IMR-90 (cell line): ENCODE data around the gene MMP2. TPM values are rescaled to one million over a fixed set of nuclear protein-coding genes. Genes with fewer than 3 reads are reported as not detected.

Experiments used
- ATAC-seq: fragments of 200-7000 bp; cut with Tn5 transposase; 2 replicates; pipeline ENCODE4 v1.9.1; 2020; ENCODE audit warnings: low read depth, mild to moderate bottlenecking, moderate library complexity
- BruUV-seq: library from RNA; stranded (reverse); fragments of 400-500 nt; replicated peaks from 2 replicates; lab custom pipeline; 2021; lab: Mats Ljungman, UMichigan
- CTCF ChIA-PET: fragments of 300-600 bp; formaldehyde crosslinking; extraction: SDS; loops from one replicate; lab custom pipeline; 2021; ENCODE audit warnings: antibody characterized with exemption; lab: Yijun Ruan, JAX
- POLR2A ChIA-PET: fragments of 300-600 bp; sonication (Branson Sonifier 250); formaldehyde crosslinking; loops from one replicate; lab custom pipeline; 2022; ENCODE audit warnings: antibody characterized with exemption; ENCODE audit not compliant: unreplicated experiment; lab: Charles Lee
- DNase-seq: peaks from one replicate; pipeline ENCODE4 v3.0.0; 2013
- H2AFZ ChIP-seq: replicated peaks from 2 replicates; pipeline ENCODE3; 2013; ENCODE audit warnings: low read length, mild to moderate bottlenecking; ENCODE audit not compliant: poor library complexity
- H2AK5ac ChIP-seq: 2 replicates; pipeline ENCODE4 v1.6.1; 2013; ENCODE audit warnings: low read depth, low read length, inconsistent platforms
- H2AK9ac ChIP-seq: replicated peaks from 2 replicates; pipeline ENCODE3; 2013; ENCODE audit warnings: mild to moderate bottlenecking, low read depth, low read length, moderate library complexity; ENCODE audit not compliant: poor library complexity
- H2BK120ac ChIP-seq: 2 replicates; pipeline ENCODE4 v1.6.1; 2013; ENCODE audit warnings: low read depth, low read length, inconsistent platforms
- H2BK15ac ChIP-seq: 3 replicates; pipeline ENCODE4 v1.6.1; 2013; ENCODE audit warnings: low read depth, low read length, inconsistent platforms
- H2BK20ac ChIP-seq: 2 replicates; pipeline ENCODE4 v1.6.1; 2013; ENCODE audit warnings: low read depth, mild to moderate bottlenecking, inconsistent platforms, low read length, moderate library complexity
- H2BK5ac ChIP-seq: 2 replicates; pipeline ENCODE4 v1.6.1; 2013; ENCODE audit warnings: mild to moderate bottlenecking, low read depth, low read length, inconsistent platforms; ENCODE audit not compliant: poor library complexity, severe bottlenecking
- H3K14ac ChIP-seq: replicated peaks from 2 replicates; pipeline ENCODE4 v1.6.1; 2013; ENCODE audit warnings: low read depth, low read length, inconsistent platforms
- H3K18ac ChIP-seq: 2 replicates; pipeline ENCODE4 v1.6.1; 2013; ENCODE audit warnings: low read depth, low read length, control low read depth
- H3K23ac ChIP-seq: 2 replicates; pipeline ENCODE4 v1.6.1; 2013; ENCODE audit warnings: low read depth, low read length, inconsistent platforms
- H3K27ac ChIP-seq: 2 replicates; pipeline ENCODE4 v1.5.1; 2013; ENCODE audit warnings: mild to moderate bottlenecking, control low read depth, low read length; ENCODE audit not compliant: insufficient read depth
- H3K27me3 ChIP-seq: 2 replicates; pipeline ENCODE4 v1.6.1; 2013; ENCODE audit warnings: low read length; ENCODE audit not compliant: control insufficient read depth, insufficient read depth
- H3K36me3 ChIP-seq: 2 replicates; pipeline ENCODE4 v1.6.1; 2013; ENCODE audit warnings: low read length, mixed read lengths; ENCODE audit not compliant: control insufficient read depth, insufficient read depth
- H3K4ac ChIP-seq: 2 replicates; pipeline ENCODE4 v1.6.1; 2013; ENCODE audit warnings: low read depth, low read length, inconsistent platforms
- H3K4me1 ChIP-seq: 2 replicates; pipeline ENCODE4 v1.6.1; 2013; ENCODE audit warnings: low read length, mixed read lengths; ENCODE audit not compliant: control insufficient read depth, insufficient read depth
- H3K4me2 ChIP-seq: 2 replicates; pipeline ENCODE4 v1.6.1; 2013; ENCODE audit warnings: low read depth, mild to moderate bottlenecking, control low read depth, low read length, moderate library complexity
- H3K4me3 ChIP-seq: 2 replicates; pipeline ENCODE4 v1.5.1; 2013; ENCODE audit warnings: low read depth, mild to moderate bottlenecking, control low read depth, low read length, moderate library complexity; ENCODE audit not compliant: insufficient read depth
- H3K56ac ChIP-seq: 2 replicates; pipeline ENCODE4 v1.6.1; 2013; ENCODE audit warnings: low read length, inconsistent platforms; ENCODE audit not compliant: insufficient read depth; ENCODE audit errors: extremely low read depth
- H3K79me1 ChIP-seq, 2 experiments: 2 replicates each; pipeline ENCODE4 v1.6.1; 2013; ENCODE audit warnings: low read length in 2 of 2, inconsistent platforms in 1 of 2, low read depth in 1 of 2
- H3K9ac ChIP-seq: 2 replicates; pipeline ENCODE4 v1.6.1; 2013; ENCODE audit warnings: low read depth, low read length, control low read depth
- H3K9me1 ChIP-seq: 2 replicates; pipeline ENCODE4 v1.6.1; 2013; ENCODE audit warnings: low read length, inconsistent platforms; ENCODE audit not compliant: insufficient read depth
- H3K9me3 ChIP-seq: 2 replicates; pipeline ENCODE4 v1.6.1; 2013; ENCODE audit warnings: low read length; ENCODE audit not compliant: control insufficient read depth, insufficient read depth
- H4K20me1 ChIP-seq: 2 replicates; pipeline ENCODE4 v1.6.1; 2013; ENCODE audit warnings: low read length, inconsistent platforms; ENCODE audit not compliant: insufficient read depth
- H4K5ac ChIP-seq: 2 replicates; pipeline ENCODE4 v1.6.1; 2013; ENCODE audit warnings: mild to moderate bottlenecking, low read depth, low read length, control low read depth
- H4K8ac ChIP-seq, 2 experiments: 2 replicates each; pipeline ENCODE4 v1.6.1; 2013; ENCODE audit warnings: low read depth in 2 of 2, low read length in 2 of 2, control low read depth in 1 of 2, inconsistent platforms in 1 of 2
- H4K91ac ChIP-seq: 2 replicates; pipeline ENCODE4 v1.6.1; 2013; ENCODE audit warnings: low read depth, low read length, inconsistent platforms; ENCODE audit not compliant: insufficient read depth
- FOS ChIP-seq: fragments of 150-350 bp; IDR thresholded peaks from 2 replicates; pipeline ENCODE4 v1.6.1; 2016; ENCODE audit warnings: low read depth, low read length
- MXI1 ChIP-seq: IDR thresholded peaks from 2 replicates; pipeline ENCODE4 v1.6.1; 2012; ENCODE audit warnings: low read depth, mild to moderate bottlenecking, low read length, moderate library complexity, borderline replicate concordance
- POLR2A ChIP-seq: IDR thresholded peaks from 2 replicates; pipeline ENCODE4 v1.6.1; 2012; ENCODE audit warnings: mild to moderate bottlenecking, low read depth, low read length
- SMC3 ChIP-seq: fragments of 150-350 bp; IDR thresholded peaks from 2 replicates; pipeline ENCODE4 v1.6.1; 2016; ENCODE audit warnings: low read depth, mild to moderate bottlenecking, antibody characterized with exemption, low read length, moderate library complexity
- USF2 ChIP-seq: fragments of 150-350 bp; IDR thresholded peaks from 2 replicates; pipeline ENCODE4 v1.6.1; 2017; ENCODE audit warnings: mild to moderate bottlenecking, antibody characterized with exemption, low read length, low read depth
- WGBS, 2 experiments: methylation state at CpG; one replicate each; pipeline versions ENCODE4 v1.1.5 to v1.1.7; 2013; ENCODE audit warnings: missing lambda C conversion rate in 2 of 2; ENCODE audit not compliant: insufficient read length in 1 of 2; ENCODE audit errors: extremely low coverage in 2 of 2; 5-methylcytosine and 5-hydroxymethylcytosine counted together
- dilution Hi-C: fragments of 300-500 bp; cut with HindIII; formaldehyde crosslinking; loops from one replicate; pipeline ENCODE4 v1.14.3; 2018; ENCODE audit warnings: low sequenced_read_pairs; ENCODE audit not compliant: unreplicated experiment
- in situ Hi-C: fragments of 300-500 bp; cut with MboI; formaldehyde crosslinking; loops from 3 replicates; pipeline ENCODE4 v1.14.3; 2019; ENCODE audit warnings: low sequenced_read_pairs, inconsistent platforms, mixed read lengths
- intact Hi-C: fragments of 100-400 bp; cut with micrococcal nuclease; formaldehyde crosslinking; loops from 2 replicates; pipeline ENCODE4 v1.10.0; 2022
- polyA plus RNA-seq, 3 experiments: library from polyadenylated mRNA; depleted of rRNA; stranded (reverse); fragments of >200 nt; gene quantifications; 2 replicates each; pipeline ENCODE4 v1.2.3, GENCODE V29; 2012; ENCODE audit warnings: low replicate concordance in 1 of 3
- total RNA-seq: library from RNA; depleted of rRNA; stranded (reverse); fragments of >200 nt; gene quantifications from 2 replicates; pipeline ENCODE4 v1.2.3, GENCODE V29; 2012

Gene MMP2
- total and polyA plus RNA-seq, 2 of the 4 experiments (the other 2 are of a cell fraction): 240 to 574 TPM

DNA sequence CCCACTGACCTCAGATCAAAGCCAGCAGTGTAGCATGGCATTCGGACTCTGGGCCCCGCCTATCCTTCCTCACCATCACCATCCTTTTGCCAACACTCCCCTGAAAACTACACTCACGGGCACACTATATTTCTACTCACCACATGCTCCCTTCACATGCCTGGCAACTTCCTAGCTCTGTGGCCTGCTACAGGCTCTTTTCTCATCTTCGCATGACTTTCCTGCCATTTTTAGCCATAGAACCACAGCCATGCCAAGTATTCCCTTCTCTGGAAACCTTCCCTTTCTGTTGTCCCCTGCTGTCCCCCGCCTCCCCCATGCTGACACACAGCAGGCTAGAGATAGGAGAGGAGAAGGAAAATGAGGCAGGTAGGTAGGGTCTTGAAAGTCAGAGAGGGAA is 45.5 kb upstream of the MMP2 start:
- DNase-seq: no peak
- 17% methylated on average over 1 of the region's 5 CpGs; no CpG with 5 or more reads in 1 of the 2 experiments for WGBS, 2 experiments
- no peak overlapping the region for H3K56ac ChIP-seq
- H4K5ac ChIP-seq: no peak overlapping the region
- in situ Hi-C loops (no loop called here), intact Hi-C loops (no loop called here), dilution Hi-C loops (no loop called here)
- no peak overlapping the region for H4K91ac ChIP-seq
- H3K36me3 ChIP-seq: no peaks in the 10 kb centered on the region
- no TSS peak for BruUV-seq
- H3K9ac ChIP-seq: no peak overlapping the region
- CTCF ChIA-PET: no interaction called here
- H2BK5ac ChIP-seq: no peak overlapping the region
- H3K27ac ChIP-seq: no peak overlapping the region
- H3K27me3 ChIP-seq: peaks cover 2% of the 10 kb centered on the region; the same call in 1 of the 2 replicates
- H4K20me1 ChIP-seq: no peaks in the 10 kb centered on the region
- H3K23ac ChIP-seq: no peak overlapping the region
- no peaks in the 10 kb centered on the region for H3K9me1 ChIP-seq
- H3K4ac ChIP-seq: no peak overlapping the region
- no peak for ATAC-seq
- H3K18ac ChIP-seq: no peak overlapping the region
- no peak overlapping the region for H2BK120ac ChIP-seq
- no peak overlapping the region for H2AK9ac ChIP-seq
- H4K8ac ChIP-seq: no peak overlapping the region
- no peak overlapping the region for H2BK20ac ChIP-seq
- no peaks in the 10 kb centered on the region for H3K9me3 ChIP-seq
- no peaks in the 10 kb centered on the region for H3K4me1 ChIP-seq
- TF ChIP-seq USF2 (no peak), FOS (no peak), MXI1 (no peak), SMC3 (no peak), POLR2A (no peak)
- H3K4me2 ChIP-seq: no peak overlapping the region
- H3K14ac ChIP-seq: no peak overlapping the region
- no peaks in the 10 kb centered on the region for H3K79me1 ChIP-seq
- no peak overlapping the region for H2AFZ ChIP-seq
- no peak overlapping the region for H3K4me3 ChIP-seq
- POLR2A ChIA-PET: no interaction called here
- H2AK5ac ChIP-seq: no peak overlapping the region
- H2BK15ac ChIP-seq: no peak overlapping the region
